ENCODE results near the gene PEMT. TPM values are rescaled to one million over a fixed set of nuclear protein-coding genes. Genes with fewer than 3 reads are reported as not detected.

The PEMT gene
- total RNA-seq, 1 experiment from 2014 or later, result 53.1 TPM

GRCh38 chr17:17516941-17517720 is 74.4 kb downstream of the PEMT start:
- POLR2A ChIA-PET, result no interaction called here
- no peak for TF ChIP-seq TEAD4 (CRISPR knock-in tag; IDR thresholded peaks at IDR 0.05)
- no peak for TF ChIP-seq TEAD1 (CRISPR knock-in tag; IDR thresholded peaks at IDR 0.05)
- TF ChIP-seq ATF2 (CRISPR knock-in tag; IDR thresholded peaks at IDR 0.05; ENCODE audit: borderline replicate concordance, low read depth), result no peak
- TF ChIP-seq HMGXB4 (CRISPR knock-in tag; IDR thresholded peaks at IDR 0.05), result no peak
- TF ChIP-seq ZNF425 (CRISPR knock-in tag; conservative IDR thresholded peaks at IDR 0.05), result no peak
- TF ChIP-seq SMAD4 (CRISPR knock-in tag; IDR thresholded peaks at IDR 0.05), result no peak
- TF ChIP-seq PRRX2 (CRISPR knock-in tag; IDR thresholded peaks at IDR 0.05), result no peak
- CTCF ChIA-PET, result interaction anchor here (0.6 to 3.6 kb wide), 4 partner anchors 20 to 97 kb away, joined by 3 to 46 read pairs (median 5); partner anchors contain the start of gene RASD1
- Mint-ChIP-seq H3K9me3 (no peaks in the 10 kb centered on the region), H3K36me3 (no peaks in the 10 kb centered on the region), H3K4me1 (peaks cover 24% of the 10 kb centered on the region), H3K27me3 (ENCODE audit: low read depth) (no peaks in the 10 kb centered on the region), H3K4me3 (no peak overlapping the region), H3K27ac (no peak overlapping the region)
- DNase-seq (ENCODE audit: low spot score) (no peak), ATAC-seq (no peak)

GRCh38 chr17:17515934-17516930 is 75.3 kb downstream of the PEMT start:
- Mint-ChIP-seq H3K4me3 (no peak overlapping the region), H3K9me3 (no peaks in the 10 kb centered on the region), H3K27me3 (ENCODE audit: low read depth) (no peaks in the 10 kb centered on the region), H3K27ac (peak overlapping the region; percentile 67), H3K4me1 (peaks cover 22% of the 10 kb centered on the region), H3K36me3 (no peaks in the 10 kb centered on the region)
- no peak for DNase-seq (ENCODE audit: low spot score)
- ATAC-seq, result no peak
- ChIA-PET CTCF (interaction anchor here (0.6 to 3.6 kb wide), 6 partner anchors 11 to 70 kb away, joined by 4 to 46 read pairs (median 6); partner anchors contain the start of gene RASD1), POLR2A (interaction anchor here (1.4 kb wide), 1 partner anchor 19 kb away, joined by 3 read pairs; no protein-coding TSS in a partner anchor)
- TF ChIP-seq HMGXB4 (CRISPR knock-in tag; IDR thresholded peaks at IDR 0.05) (no peak), NFE2L1 (CRISPR knock-in tag; IDR thresholded peaks at IDR 0.05) (no peak), MXD4 (CRISPR knock-in tag; IDR thresholded peaks at IDR 0.05; ENCODE audit: borderline replicate concordance) (no peak)

Data from WTC11 (cell line).